Measurements from ENCODE around the gene SP9. TPM values are rescaled to one million over a fixed set of nuclear protein-coding genes. Genes with fewer than 3 reads are reported as not detected.

The SP9 gene
- total RNA-seq, 1 donor from 2014 or later, result not detected

- no peak for DNase-seq (ENCODE audit: extremely low read depth, low read depth, low spot score)
Measured at GRCh38 chr2:174333017-174333371, 1.8 kb upstream of the SP9 start.

DNA sequence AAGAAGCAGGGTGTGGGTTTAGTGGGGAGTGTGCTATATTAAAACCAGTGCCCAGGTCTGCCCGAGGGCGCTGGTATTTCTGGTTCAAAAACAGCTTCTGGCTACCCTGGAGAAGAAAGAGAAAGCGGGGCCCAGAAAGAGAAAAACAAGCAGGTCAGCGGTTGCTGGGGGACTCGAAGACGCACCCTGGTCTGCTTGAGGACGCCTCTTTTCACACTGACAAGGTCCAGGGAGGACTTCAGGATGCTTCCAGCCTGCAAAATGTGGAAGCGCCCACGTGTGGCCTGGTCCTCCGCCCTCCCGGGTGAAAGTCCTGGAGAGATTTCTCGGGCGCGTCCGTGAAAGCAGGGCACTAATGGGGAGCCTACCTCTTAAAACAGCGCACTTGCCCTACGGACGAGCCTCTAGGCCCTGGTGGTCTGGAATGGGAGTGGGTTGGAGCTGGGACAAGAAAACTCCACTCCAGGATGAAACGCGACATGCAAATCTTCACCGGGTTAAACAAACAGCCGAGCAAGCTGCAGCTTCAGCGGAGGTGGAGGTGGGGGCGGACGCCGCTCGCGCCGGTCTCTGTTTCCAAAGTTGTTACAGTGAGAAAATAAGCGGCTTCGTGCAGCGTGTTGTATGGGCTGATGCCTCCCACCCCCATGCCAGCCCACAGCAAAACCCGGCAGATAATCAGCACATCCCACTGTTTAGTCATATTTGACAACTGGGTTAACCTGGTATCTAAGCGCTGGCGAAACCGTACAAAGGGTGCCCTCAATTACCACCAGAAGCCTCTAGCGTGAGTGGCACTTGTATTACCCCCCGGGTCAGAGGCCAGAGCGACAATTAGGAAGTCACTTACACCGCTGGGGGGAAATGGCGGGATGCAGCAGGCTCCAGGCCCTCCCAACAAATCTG, 1.1 kb upstream of the SP9 start:
- DNase-seq (ENCODE audit: extremely low read depth, low read depth, low spot score), result no peak

DNA sequence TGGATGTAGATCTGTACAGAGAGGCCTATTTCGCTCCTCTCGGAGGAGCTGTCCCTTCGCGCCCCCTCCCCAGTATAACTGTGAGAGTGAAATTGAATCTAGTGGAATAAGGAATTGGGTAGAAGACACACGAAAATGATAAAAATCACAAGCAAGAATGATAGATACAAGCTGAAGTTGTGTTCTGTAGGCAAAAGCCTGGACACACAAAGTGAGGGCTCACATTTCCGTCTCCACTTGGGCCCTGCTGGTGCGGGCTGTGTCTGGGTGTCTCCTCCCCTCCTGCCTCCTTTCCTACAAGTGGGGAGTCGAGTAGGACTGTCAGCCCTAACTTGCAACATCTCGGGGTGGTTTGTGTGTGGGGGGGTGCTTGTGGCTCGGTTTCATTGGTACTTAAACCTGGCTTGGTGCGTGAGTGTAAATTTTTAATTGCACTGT, 457 bp upstream of the SP9 start:
- no peak for DNase-seq (ENCODE audit: extremely low read depth, low read depth, low spot score)

- DNase-seq (ENCODE audit: extremely low read depth, low read depth, low spot score), result no peak
Measured at GRCh38 chr2:174335254-174335987, 667 bp downstream of the SP9 start.

DNA sequence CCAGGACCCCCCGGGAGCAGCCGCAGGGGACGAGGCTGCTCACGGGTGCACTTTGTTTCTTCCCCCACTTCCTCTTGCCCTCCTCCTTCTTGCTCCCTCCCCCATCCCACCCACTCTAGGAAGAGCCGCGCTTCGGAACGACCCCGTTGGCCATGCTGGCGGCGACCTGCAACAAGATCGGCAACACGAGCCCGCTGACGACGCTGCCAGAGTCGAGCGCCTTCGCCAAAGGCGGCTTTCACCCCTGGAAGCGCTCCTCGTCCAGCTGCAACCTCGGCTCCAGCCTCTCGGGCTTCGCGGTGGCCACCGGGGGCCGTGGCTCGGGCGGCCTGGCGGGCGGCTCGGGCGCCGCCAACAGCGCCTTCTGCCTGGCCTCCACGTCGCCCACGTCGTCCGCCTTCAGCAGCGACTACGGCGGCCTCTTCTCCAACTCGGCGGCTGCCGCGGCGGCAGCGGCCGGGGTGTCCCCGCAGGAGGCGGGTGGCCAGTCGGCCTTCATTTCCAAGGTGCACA, 1.3 kb downstream of the SP9 start:
- no peak for DNase-seq (ENCODE audit: extremely low read depth, low read depth, low spot score)

GRCh38 chr2:174336501-174337336, 2.0 kb downstream of the SP9 start:
- no peak for DNase-seq (ENCODE audit: extremely low read depth, low read depth, low spot score)

GRCh38 chr2:174337337-174338146, 2.8 kb downstream of the SP9 start:
- DNase-seq (ENCODE audit: extremely low read depth, low read depth, low spot score), result no peak

DNA sequence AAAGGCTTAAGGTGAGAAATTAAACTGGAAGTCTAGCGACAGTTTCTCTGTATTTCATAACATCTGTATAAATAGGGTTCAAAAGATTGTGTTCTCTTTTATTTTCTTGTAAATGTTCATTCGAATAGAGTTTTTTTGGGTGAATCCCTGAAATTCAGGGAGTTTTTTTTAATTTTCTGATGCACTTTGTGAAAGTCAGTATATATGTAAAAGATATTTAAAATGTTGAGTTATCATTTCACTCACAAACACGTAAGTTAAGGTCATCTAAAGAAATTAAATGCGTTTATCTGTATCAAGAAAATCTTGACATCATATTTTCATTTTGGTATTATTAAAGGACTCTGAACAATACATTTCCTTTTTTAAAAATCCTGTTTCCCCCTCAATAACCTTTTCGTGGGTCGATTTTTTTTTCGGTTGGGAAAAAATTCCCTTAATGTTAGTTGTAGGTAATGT, 3.4 kb downstream of the SP9 start:
- no peak for DNase-seq (ENCODE audit: extremely low read depth, low read depth, low spot score)

DNA sequence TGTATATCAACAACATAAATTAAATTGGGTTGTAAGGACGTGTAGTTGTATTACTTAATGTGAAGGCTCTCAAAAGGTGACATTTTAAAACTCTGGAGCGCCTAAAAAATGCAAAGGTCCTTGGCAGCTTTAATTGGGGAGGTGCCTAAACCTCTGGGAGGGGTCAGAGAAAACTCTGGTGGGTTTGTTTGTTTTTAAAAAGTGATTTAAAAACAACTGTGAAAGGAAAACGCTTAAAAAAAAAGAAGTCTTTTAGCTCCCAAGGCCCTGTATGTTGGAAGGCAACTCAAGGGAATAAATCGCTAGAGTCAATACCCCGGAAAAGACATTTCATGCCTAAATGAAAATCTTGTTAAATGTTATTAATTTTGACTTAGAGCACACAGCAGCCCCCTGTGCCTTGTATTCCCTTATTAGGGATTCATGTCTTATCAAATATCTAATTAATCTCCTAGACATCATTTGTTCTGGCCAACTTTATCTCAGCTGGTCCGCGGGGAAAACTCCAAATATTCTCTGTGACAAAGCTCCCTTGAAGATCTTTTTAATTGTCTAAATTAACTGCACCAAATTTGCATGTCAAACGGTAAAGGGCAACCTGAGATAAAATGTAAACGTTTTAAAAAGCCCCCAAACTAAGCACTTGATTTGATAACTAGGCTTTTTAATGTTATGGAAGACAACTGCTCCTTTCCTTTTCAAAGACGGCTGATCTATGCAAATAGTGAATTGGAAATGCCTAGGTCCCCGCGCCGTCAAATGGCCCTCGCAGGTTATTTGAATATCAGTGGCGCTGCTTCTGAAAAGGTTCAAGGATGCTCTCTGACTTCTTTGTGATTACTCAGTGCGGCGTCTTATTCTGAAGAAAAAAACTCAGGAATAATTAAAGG, 4.2 kb downstream of the SP9 start:
- no peak for DNase-seq (ENCODE audit: extremely low read depth, low read depth, low spot score)

DNA sequence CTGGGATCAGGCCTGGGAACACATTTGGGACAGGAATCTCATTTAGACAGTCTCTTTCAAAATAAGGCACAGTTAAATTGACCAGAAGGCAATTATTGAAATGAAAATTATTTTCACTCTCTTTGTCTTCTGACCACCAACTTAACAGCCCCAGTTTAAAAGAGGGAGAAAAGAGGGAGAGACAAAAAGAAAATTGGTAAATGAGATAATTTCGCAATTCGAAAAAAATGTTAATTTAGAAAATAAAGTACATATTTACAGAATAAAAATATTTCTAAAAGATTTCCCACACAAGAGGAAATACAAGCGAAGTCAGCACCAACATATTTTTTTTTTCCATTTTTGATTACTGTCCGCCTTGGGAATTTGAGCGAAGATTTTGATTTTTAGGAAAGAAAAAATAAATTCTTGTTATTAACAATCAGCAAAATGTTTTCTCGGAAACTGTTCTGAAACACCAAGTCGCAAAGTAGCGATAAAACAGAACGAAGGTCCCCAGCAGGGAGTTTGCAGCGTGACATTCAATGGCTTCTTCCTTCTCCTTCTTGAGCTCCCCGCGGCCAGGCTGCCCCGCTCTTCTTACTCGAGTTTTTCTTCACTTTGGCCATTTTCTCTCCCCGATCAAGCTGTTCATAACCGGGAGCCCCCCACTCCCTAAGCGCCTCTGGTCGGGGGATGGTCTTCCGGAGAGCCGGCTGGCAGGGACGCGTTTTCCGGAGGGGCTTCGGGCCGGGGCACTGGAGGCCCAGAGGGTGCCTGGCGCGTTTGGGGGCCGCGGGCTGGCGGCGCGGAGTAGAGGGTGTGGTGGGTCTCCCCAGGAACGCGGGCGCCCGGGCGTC, 5.0 kb downstream of the SP9 start:
- no peak for DNase-seq (ENCODE audit: extremely low read depth, low read depth, low spot score)

- no peak for DNase-seq (ENCODE audit: extremely low read depth, low read depth, low spot score)
Measured at GRCh38 chr2:174340400-174341292, 5.9 kb downstream of the SP9 start.

DNA sequence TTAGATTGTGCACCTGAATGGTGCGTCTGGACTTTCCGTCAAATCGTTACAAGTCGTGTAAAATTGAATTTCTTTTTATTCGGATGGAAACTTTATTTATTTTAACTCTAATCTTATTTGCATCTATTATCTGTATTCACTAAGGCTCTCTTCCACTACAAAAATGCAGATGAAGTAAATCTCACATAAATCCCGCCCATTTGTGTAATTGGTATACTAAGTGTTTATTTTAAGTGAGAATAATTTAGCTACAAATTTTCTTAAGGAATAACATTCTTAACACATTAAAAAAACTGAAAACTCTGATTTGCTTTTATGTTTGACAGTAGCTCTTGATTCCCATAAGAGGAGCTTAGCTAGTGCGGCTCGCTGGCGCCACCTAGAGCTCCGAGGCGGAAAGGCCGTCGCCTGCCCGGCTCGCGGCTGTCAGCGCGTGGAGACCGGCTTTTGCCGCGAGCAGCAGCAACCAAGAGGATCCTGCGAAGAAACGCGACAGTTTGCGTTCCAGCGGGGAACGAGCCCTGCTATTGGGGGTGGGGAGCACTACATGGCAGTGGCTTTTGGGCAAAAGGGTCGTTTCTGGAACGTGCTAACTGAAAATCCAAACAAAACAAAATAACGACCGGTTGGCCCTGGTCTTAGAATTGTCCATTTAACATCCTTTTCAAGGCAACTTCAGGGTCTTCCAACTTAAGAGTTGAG, 6.7 kb downstream of the SP9 start:
- peak; percentile 51 for DNase-seq (ENCODE audit: extremely low read depth, low read depth, low spot score)

DNA sequence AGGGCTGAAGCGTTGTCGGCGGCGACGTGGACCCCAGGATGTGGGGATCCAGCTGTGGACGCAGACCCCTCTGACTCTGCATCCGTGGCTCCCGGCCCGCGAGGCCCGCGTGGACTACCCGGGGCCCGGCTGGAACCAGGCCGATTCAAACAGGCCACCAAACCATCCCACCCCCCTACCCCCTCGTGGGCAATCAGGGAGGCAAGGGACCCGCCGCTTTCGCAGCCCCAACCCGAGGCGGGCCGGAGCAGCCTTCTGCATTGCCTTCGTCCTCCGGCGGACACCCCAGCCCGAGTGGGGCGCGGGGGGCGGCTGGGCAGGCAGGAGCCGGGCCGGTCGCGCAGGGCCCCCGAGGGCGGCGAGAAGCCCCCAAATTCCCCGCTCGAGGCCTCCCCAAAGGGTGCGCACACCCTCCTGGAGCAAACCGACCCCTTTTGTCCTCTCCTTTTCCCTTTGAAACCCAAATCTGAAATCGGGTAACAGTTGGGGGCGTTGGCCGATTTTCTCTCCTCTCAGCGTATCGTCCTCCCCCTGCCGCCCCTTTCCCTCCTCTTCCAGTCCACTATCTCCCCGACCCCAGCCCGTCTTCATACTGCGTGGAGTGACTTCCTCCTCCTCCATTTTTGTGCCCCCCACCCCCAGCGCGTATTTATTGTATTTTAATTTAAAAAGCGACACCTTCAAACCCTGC, 7.4 kb downstream of the SP9 start:
- DNase-seq (ENCODE audit: extremely low read depth, low read depth, low spot score), result no peak

GRCh38 chr2:174342686-174343342, 8.1 kb downstream of the SP9 start:
- no peak for DNase-seq (ENCODE audit: extremely low read depth, low read depth, low spot score)

DNA sequence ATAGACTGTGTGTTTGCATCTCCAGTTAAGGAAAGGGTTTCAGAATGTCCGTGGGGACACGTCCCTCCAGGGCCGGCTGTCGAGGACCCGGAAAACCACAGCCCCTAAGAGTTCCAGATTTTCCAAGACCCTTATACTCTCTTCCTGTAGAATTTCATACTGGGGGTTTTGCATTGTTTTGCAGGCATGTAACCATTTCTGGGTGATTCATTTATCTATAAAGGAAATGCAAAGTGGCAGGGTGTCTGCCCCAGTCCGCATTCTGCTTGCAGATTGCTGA, 8.5 kb downstream of the SP9 start:
- no peak for DNase-seq (ENCODE audit: extremely low read depth, low read depth, low spot score)
